Tibial nerve (tissue), 4 donors: ENCODE measurements around the gene ITGAD.

Experiments used
- CTCF ChIP-seq, 5 experiments: fragments of 200-600 bp in 3 of 5; fragments of 450-650 bp in 2 of 5; sonication (generic) in 3 of 5; IDR thresholded peaks; one replicate each; pipeline ENCODE4 v1.5.1; 2016 to 2019; ENCODE audit warnings: antibody characterized with exemption in 5 of 5, mild to moderate bottlenecking in 3 of 5, moderate library complexity in 2 of 5
- EP300 ChIP-seq, 2 donors: sonication (generic); formaldehyde crosslinking; IDR thresholded peaks; one replicate each; pipeline ENCODE4 v1.6.1; 2017; ENCODE audit warnings: antibody characterized with exemption in 2 of 2, mild to moderate bottlenecking in 1 of 2

- TF ChIP-seq CTCF (IDR thresholded peaks at IDR 0.05) (no peak), EP300 (IDR thresholded peaks at IDR 0.05) (no peak)
Measured at GRCh38 chr16:31377210-31377903, 15.8 kb upstream of the ITGAD start.
